HCT116 (cell line): Measurements from ENCODE around the gene SERF2. TPM values are rescaled to one million over a fixed set of nuclear protein-coding genes. Genes with fewer than 3 reads are reported as not detected.
A peak's percentile ranks its signal among the peaks of the same experiment; 100 is the strongest.

Source experiments
- ATAC-seq: fragments of 200-7000 bp; cut with Tn5 transposase; 2 replicates; pipeline ENCODE4 v1.9.1; 2020; ENCODE audit warnings: mild to moderate bottlenecking, moderate library complexity
- BruUV-seq: library from RNA; stranded (reverse); fragments of 400-500 nt; replicated peaks from 2 replicates; lab custom pipeline; 2021; lab: Mats Ljungman, UMichigan
- CTCF ChIA-PET: fragments of 300-600 bp; sonication (Branson Sonifier 250); formaldehyde crosslinking; loops from one replicate; lab custom pipeline; 2021; ENCODE audit warnings: antibody characterized with exemption; lab: Charles Lee
- POLR2A ChIA-PET: fragments of 300-600, 350-600 bp; sonication (Branson Sonifier 250); formaldehyde crosslinking; loops from one replicate; lab custom pipeline; 2021; ENCODE audit warnings: antibody characterized with exemption; lab: Charles Lee
- RAD21 ChIA-PET, 2 experiments: fragments of 300-600 bp; sonication (Branson Sonifier 250); formaldehyde crosslinking; loops; one replicate each; lab custom pipeline; 2023; ENCODE audit warnings: low total read pairs in 2 of 2; ENCODE audit not compliant: uncharacterized antibody in 2 of 2, unreplicated experiment in 2 of 2, low non-redundant PET in 1 of 2; lab: Charles Lee
- DNase-seq: peaks from one replicate; pipeline ENCODE4 v3.0.0-alpha.2; 2010; ENCODE audit warnings: low read depth, low spot score
- H2AFZ ChIP-seq: fragments of 200-600 bp; shearing (Covaris generic), sonication (generic); 2 replicates; pipeline ENCODE4 v1.6.1; 2017; ENCODE audit warnings: low read depth, mixed run types, mixed read lengths, antibody characterized with exemption, low read length; ENCODE audit not compliant: poor library complexity, severe bottlenecking
- H3K27ac ChIP-seq: 2 replicates; pipeline ENCODE4 v1.5.1; 2012; ENCODE audit warnings: low read depth, low read length
- H3K27me3 ChIP-seq: fragments of 200-600 bp; sonication (generic); 2 replicates; pipeline ENCODE4 v1.6.1; 2016; ENCODE audit warnings: mixed run types, low read length, mixed read lengths; ENCODE audit not compliant: insufficient read depth
- H3K36me3 ChIP-seq, 2 experiments: fragments of 200-500 bp in 1 of 2; fragments of 200-600 bp in 1 of 2; sonication (Bioruptor generic) in 1 of 2; sonication (generic) in 1 of 2; 2 replicates each; pipeline versions ENCODE4 v1.5.1 to v1.6.1; 2014 to 2016; ENCODE audit warnings: low read length in 2 of 2, inconsistent platforms in 1 of 2, mixed read lengths in 1 of 2, mixed run types in 1 of 2; ENCODE audit not compliant: insufficient read depth in 2 of 2, control insufficient read depth in 1 of 2
- H3K4me1 ChIP-seq, 2 experiments: fragments of 200-600 bp in 1 of 2; sonication (generic) in 1 of 2; 2 replicates each; pipeline versions ENCODE4 v1.5.1 to v1.6.1; 2012 to 2017; ENCODE audit warnings: low read length in 2 of 2, inconsistent platforms in 1 of 2, mild to moderate bottlenecking in 1 of 2, mixed read lengths in 1 of 2, mixed run types in 1 of 2, moderate library complexity in 1 of 2; ENCODE audit not compliant: insufficient read depth in 2 of 2, control insufficient read depth in 1 of 2
- H3K4me2 ChIP-seq: fragments of 200-600 bp; sonication (generic); 2 replicates; pipeline ENCODE4 v1.6.1; 2017; ENCODE audit warnings: mixed run types, low read length, mixed read lengths
- H3K4me3 ChIP-seq, 2 experiments: fragments of 200-600 bp in 1 of 2; sonication (generic) in 1 of 2; replicated peaks in 1 of 2; 2 replicates each; pipeline ENCODE4 v1.5.1; 2011 to 2016; ENCODE audit warnings: low read length in 2 of 2, control low read depth in 1 of 2, low read depth in 1 of 2, mild to moderate bottlenecking in 1 of 2, mixed read lengths in 1 of 2, mixed run types in 1 of 2
- H3K79me2 ChIP-seq: fragments of 200-600 bp; sonication (generic); 2 replicates; pipeline ENCODE4 v1.6.1; 2017; ENCODE audit warnings: mild to moderate bottlenecking, mixed run types, low read length, moderate library complexity, mixed read lengths; ENCODE audit not compliant: insufficient read depth
- H3K9ac ChIP-seq: fragments of 200-600 bp; sonication (generic); 2 replicates; pipeline ENCODE4 v1.6.1; 2016; ENCODE audit warnings: low read length, mixed read lengths
- H3K9me2 ChIP-seq: fragments of 200-600 bp; sonication (generic), shearing (Covaris generic); 2 replicates; pipeline ENCODE4 v1.6.1; 2017; ENCODE audit warnings: mixed run types, mild to moderate bottlenecking, moderate library complexity; ENCODE audit not compliant: insufficient read depth
- H3K9me3 ChIP-seq, 2 experiments: fragments of 200-500 bp in 1 of 2; fragments of 200-600 bp in 1 of 2; sonication (Bioruptor generic) in 1 of 2; sonication (generic) in 1 of 2; 2 replicates each; pipeline ENCODE4 v1.6.1; 2014 to 2017; ENCODE audit warnings: low read length in 2 of 2, mixed read lengths in 2 of 2, inconsistent platforms in 1 of 2, low read depth in 1 of 2, mild to moderate bottlenecking in 1 of 2, mixed run types in 1 of 2, moderate library complexity in 1 of 2; ENCODE audit not compliant: control insufficient read depth in 1 of 2, insufficient read depth in 1 of 2
- H4K20me1 ChIP-seq: fragments of 200-600 bp; sonication (generic), shearing (Covaris generic); 2 replicates; pipeline ENCODE4 v1.6.1; 2017; ENCODE audit warnings: mixed run types, mild to moderate bottlenecking, moderate library complexity; ENCODE audit not compliant: insufficient read depth
- EZH2 ChIP-seq: fragments of 200-600 bp; sonication (generic); IDR thresholded peaks from 2 replicates; pipeline ENCODE4 v1.6.1; 2017; ENCODE audit warnings: antibody characterized with exemption, mixed run types
- POLR2AphosphoS5 ChIP-seq: IDR thresholded peaks from 2 replicates; pipeline ENCODE4 v1.6.1; 2011; ENCODE audit warnings: mild to moderate bottlenecking, low read depth, low read length, moderate library complexity
- SIN3A ChIP-seq: IDR thresholded peaks from 2 replicates; pipeline ENCODE4 v1.6.1; 2012; ENCODE audit warnings: low read depth
- ZFX ChIP-seq: fragments of 450-650 bp; IDR thresholded peaks from 2 replicates; pipeline ENCODE4 v1.6.1; 2017
- intact Hi-C: fragments of 100-400 bp; cut with micrococcal nuclease; formaldehyde crosslinking; loops from 2 replicates; pipeline ENCODE4 v1.10.0; 2022
- total RNA-seq: library from RNA; stranded (reverse); gene quantifications from one replicate; pipeline ENCODE4 v1.2.1, GENCODE V29; 2021; ENCODE audit not compliant: unreplicated experiment
- TF ChIP-seq, protein P1 (sequence below): IDR thresholded peaks from 2 replicates; pipeline ENCODE4 v1.6.1; 2012; ENCODE audit warnings: low read depth

SERF2 gene
- total RNA-seq, 1 experiment from 2014 or later = 656 TPM

- TF ChIP-seq POLR2AphosphoS5 (peak; percentile 68), EZH2 (no peak), SIN3A (peak; percentile 65; the same call in 1 of the 2 replicates)
These were observed 16.6 kb upstream of the SERF2 start (continued) for GRCh38 chr15:43775411-43775965.

DNA sequence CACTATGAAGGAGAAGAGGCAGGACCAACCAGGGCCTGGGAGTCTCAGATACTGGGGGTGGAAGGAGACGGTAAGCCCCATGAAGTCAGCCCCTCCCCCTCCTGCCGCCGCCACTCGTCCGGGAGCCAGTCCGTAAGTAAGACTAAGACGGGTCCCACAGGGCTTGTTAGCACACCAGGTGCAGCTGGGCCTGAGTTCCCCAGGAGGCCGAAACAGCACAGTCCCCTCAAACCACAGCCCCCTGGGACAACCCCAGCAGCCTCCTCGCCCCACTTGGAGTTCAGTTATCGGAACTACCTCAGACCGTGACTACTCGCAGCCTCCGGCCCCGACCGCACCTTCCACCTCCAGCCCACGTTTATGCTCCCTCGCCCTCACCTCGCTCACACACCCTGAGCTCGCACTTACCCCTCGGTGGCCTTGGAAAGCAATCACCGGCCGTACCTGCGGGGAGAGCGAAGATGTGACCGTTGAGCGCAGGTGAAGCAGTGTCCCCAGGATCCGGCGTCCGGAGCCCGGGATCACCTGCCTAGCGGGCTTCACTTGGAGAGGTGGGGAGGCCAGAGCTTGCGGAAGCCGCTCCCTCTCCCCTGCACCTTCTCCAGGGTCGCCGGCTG lies 15.9 kb upstream of the SERF2 start:
- Histone ChIP-seq H3K36me3 (peaks cover 23 to 25% of the 10 kb centered on the region in 2 experiments), H4K20me1 (no peaks in the 10 kb centered on the region), H3K9ac (peak overlapping the region; percentile 86), H3K27me3 (no peaks in the 10 kb centered on the region), H3K79me2 (no peaks in the 10 kb centered on the region; the same call in 1 of the 2 replicates), H3K9me3 (no peaks in the 10 kb centered on the region), H3K27ac (peak overlapping the region; percentile 69), H2AFZ (no peak overlapping the region), H3K4me3 (peak overlapping the region; percentile 90 to 98), H3K4me2 (peak overlapping the region; percentile 99), H3K4me1 (peaks cover 9 to 31% of the 10 kb centered on the region in 2 experiments), H3K9me2 (no peaks in the 10 kb centered on the region)
- DNase-seq (no peak), ATAC-seq (peak; percentile 26)
- ChIA-PET POLR2A (interaction anchor here (1.2 to 2.0 kb wide), 8 partner anchors 10 to 48 kb away, joined by 3 to 8 read pairs (median 4); partner anchors contain the start of genes HYPK, MFAP1, PDIA3 and SERF2), RAD21 (no interaction called here), CTCF (interaction anchor here (1.1 to 2.3 kb wide), 7 partner anchors 8 to 448 kb away, joined by 3 to 12 read pairs (median 5); partner anchors contain the start of genes HYPK, PDIA3 and SERINC4)
- TF ChIP-seq ZFX = 0 out of 2 replicates have a peak, but pooled peaks have one; percentile 17
- TF ChIP-seq, protein P1, sequence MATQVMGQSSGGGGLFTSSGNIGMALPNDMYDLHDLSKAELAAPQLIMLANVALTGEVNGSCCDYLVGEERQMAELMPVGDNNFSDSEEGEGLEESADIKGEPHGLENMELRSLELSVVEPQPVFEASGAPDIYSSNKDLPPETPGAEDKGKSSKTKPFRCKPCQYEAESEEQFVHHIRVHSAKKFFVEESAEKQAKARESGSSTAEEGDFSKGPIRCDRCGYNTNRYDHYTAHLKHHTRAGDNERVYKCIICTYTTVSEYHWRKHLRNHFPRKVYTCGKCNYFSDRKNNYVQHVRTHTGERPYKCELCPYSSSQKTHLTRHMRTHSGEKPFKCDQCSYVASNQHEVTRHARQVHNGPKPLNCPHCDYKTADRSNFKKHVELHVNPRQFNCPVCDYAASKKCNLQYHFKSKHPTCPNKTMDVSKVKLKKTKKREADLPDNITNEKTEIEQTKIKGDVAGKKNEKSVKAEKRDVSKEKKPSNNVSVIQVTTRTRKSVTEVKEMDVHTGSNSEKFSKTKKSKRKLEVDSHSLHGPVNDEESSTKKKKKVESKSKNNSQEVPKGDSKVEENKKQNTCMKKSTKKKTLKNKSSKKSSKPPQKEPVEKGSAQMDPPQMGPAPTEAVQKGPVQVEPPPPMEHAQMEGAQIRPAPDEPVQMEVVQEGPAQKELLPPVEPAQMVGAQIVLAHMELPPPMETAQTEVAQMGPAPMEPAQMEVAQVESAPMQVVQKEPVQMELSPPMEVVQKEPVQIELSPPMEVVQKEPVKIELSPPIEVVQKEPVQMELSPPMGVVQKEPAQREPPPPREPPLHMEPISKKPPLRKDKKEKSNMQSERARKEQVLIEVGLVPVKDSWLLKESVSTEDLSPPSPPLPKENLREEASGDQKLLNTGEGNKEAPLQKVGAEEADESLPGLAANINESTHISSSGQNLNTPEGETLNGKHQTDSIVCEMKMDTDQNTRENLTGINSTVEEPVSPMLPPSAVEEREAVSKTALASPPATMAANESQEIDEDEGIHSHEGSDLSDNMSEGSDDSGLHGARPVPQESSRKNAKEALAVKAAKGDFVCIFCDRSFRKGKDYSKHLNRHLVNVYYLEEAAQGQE = no peak
- intact Hi-C loops = loop anchor here (10.0 kb wide), 1 partner anchor 331 kb away; no protein-coding TSS in a partner anchor
- BruUV-seq = no TSS peak
